Ectodermal cell (in vitro differentiated cells): ENCODE results near the gene SMYD3.

Experiments used
- H3K27ac ChIP-seq: 2 replicates; pipeline ENCODE4 v1.7.0; 2013; ENCODE audit warnings: mild to moderate bottlenecking, low read depth, low read length; ENCODE audit not compliant: insufficient read depth, poor library complexity, severe bottlenecking
- H3K27me3 ChIP-seq: 2 replicates; pipeline ENCODE4 v1.7.0; 2013; ENCODE audit warnings: mild to moderate bottlenecking, low read length; ENCODE audit not compliant: insufficient read depth, control insufficient read depth, poor library complexity, severe bottlenecking
- H3K36me3 ChIP-seq: one replicate; pipeline ENCODE4 v1.7.0; 2013; ENCODE audit warnings: low read length; ENCODE audit not compliant: control insufficient read depth, insufficient read depth
- H3K4me1 ChIP-seq: one replicate; pipeline ENCODE4 v1.7.0; 2013; ENCODE audit warnings: low read length; ENCODE audit not compliant: control insufficient read depth, insufficient read depth
- H3K4me3 ChIP-seq: 2 replicates; pipeline ENCODE4 v1.7.0; 2013; ENCODE audit warnings: low read depth, low read length, control low read depth; ENCODE audit not compliant: insufficient read depth
- H3K9me3 ChIP-seq: 2 replicates; pipeline ENCODE4 v1.7.0; 2013; ENCODE audit warnings: mild to moderate bottlenecking, low read length, moderate library complexity; ENCODE audit not compliant: control insufficient read depth
- WGBS, 2 experiments: methylation state at CpG; one replicate each; pipeline ENCODE4 v1.1.7; 2013; ENCODE audit warnings: missing lambda C conversion rate in 2 of 2; 5-methylcytosine and 5-hydroxymethylcytosine counted together

The SMYD3 gene

DNA sequence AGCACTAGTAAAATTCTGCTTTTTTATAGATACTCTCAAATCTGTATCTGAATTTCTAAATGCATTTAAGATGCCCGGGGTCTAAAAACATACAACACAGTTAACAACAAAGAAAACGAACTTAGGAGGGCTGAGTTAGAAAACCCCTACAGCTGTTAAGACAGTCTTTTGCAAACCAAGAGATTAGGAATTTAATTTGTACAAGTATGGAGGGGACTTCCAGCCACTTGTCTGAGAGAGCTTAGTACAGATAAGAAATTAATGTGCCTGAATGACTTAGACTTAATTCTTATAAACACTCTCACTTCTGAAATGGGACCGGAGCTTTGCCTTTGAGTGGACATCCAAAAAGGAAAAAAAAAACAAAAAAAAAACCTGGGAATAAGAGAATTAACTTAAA lies 61.6 kb downstream of the SMYD3 start:
- Histone ChIP-seq H3K9me3 (no peaks in the 10 kb centered on the region), H3K4me3 (no peak overlapping the region), H3K36me3 (no peaks in the 10 kb centered on the region), H3K27me3 (no peaks in the 10 kb centered on the region), H3K4me1 (no peaks in the 10 kb centered on the region), H3K27ac (no peak overlapping the region)
- 95% methylated on average over 3 of the region's 3 CpGs; no CpG with 5 or more reads in 1 of the 2 experiments for WGBS, 2 experiments

DNA sequence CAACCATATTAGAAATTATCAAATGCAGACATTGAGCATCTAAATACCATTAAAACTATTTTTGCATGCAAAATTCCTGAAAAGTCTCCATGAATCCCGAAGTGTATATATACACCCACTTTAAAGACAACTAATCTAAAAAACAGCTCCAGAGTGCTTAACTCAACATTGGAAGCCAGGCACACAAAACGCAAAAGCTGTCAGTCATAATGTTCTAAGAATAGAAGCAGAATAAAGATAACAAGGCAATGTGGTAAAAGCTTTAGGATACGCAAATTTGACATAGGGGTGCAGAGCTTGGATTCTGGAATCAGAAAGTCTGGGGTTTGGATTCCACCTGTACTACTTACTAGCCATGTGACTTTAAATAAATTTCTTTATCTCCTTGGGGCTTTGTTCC lies 62.5 kb downstream of the SMYD3 start:
- Histone ChIP-seq H3K4me1 (no peaks in the 10 kb centered on the region), H3K27ac (no peak overlapping the region), H3K9me3 (no peaks in the 10 kb centered on the region), H3K4me3 (no peak overlapping the region), H3K27me3 (no peaks in the 10 kb centered on the region), H3K36me3 (no peaks in the 10 kb centered on the region)
- WGBS, 2 experiments: 93 to 94% methylated on average over 3 of the region's 3 CpGs

DNA sequence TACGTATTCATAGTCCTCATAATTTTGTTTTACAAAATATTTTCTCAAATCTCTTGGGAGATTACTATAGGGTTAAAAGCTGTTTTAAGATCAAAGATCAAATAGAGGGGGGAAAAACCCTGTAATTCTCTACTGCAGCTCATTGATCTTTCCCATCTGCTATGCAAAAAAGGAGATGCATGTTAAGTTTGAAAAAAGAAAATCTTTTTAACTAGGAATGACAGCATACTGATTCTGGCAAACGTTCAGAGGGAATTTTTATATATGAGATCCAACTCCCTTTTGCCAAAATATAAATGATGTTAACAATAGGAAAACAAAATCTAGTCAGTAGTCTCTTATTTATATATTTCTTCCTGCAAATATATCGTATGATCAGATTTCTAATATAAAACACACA lies 69.1 kb downstream of the SMYD3 start:
- WGBS, 2 experiments: 81% methylated on average over 2 of the region's 3 CpGs; no CpG with 5 or more reads in 1 of the 2 experiments
- Histone ChIP-seq H3K27me3 (no peaks in the 10 kb centered on the region), H3K4me3 (no peak overlapping the region)

DNA sequence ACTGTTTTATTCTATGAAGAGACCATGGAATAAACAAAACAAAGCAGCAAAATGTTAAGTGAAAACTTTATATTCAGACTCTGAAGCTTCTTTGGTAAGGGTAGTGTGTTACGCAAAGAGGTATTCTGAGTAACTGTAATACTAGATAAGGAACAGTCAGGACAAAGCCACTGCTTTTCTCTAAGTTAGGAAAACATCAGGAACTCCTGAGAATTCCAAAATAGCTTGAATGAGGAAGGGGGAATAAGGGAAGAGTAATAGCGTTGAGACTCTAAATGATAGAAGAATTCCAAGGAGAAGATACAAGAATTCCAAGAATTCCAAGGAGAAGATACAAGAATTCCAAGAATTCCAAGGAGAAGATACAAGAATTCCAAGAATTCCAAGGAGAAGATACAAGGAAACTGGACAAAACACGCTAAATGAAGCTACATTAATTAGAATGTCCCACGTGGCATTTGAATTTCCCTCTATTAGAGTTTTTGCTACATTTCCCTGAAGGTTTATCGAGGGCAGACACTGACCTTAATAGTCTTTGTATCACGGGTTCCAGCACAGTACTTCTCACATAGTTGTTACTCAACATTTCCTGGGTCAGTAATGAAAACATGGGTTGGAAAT lies 71.5 kb downstream of the SMYD3 start:
- H3K4me1 ChIP-seq: no peaks in the 10 kb centered on the region
- H3K36me3 ChIP-seq: no peaks in the 10 kb centered on the region
- H3K4me3 ChIP-seq: no peak overlapping the region
- no peaks in the 10 kb centered on the region for H3K27me3 ChIP-seq
- WGBS, 2 experiments: 70 to 71% methylated on average over 6 of the region's 6 CpGs
- no peaks in the 10 kb centered on the region for H3K9me3 ChIP-seq
- H3K27ac ChIP-seq: no peak overlapping the region

More for the DNA sequence above, 69.1 kb downstream of the SMYD3 start:
- H3K9me3 ChIP-seq: no peaks in the 10 kb centered on the region
- no peaks in the 10 kb centered on the region for H3K36me3 ChIP-seq
- no peaks in the 10 kb centered on the region for H3K4me1 ChIP-seq
- H3K27ac ChIP-seq: no peak overlapping the region

DNA sequence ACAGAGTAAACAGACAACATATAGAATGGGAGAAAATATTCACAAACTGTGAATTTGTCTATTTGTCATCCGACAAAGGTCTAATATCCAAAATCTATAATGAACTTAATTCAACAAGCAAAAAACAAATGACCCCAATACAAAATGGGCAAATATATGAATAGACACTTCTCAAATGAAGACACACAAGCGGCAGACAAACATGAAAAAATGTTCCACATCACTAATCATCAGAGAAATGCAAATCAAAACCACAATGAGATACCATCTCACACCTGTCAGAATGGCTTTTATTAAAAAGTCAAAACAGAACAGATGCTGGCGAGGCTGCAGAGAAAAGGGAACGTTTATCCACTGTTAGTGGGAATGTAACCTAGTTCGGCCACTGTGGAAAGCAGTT lies 72.7 kb downstream of the SMYD3 start:
- H3K27ac ChIP-seq: no peak overlapping the region
- H3K4me3 ChIP-seq: no peak overlapping the region
- no peaks in the 10 kb centered on the region for H3K36me3 ChIP-seq
- H3K27me3 ChIP-seq: no peaks in the 10 kb centered on the region
- 92 to 97% methylated on average over 5 of the region's 5 CpGs for WGBS, 2 experiments
- no peaks in the 10 kb centered on the region for H3K4me1 ChIP-seq
- no peaks in the 10 kb centered on the region for H3K9me3 ChIP-seq

DNA sequence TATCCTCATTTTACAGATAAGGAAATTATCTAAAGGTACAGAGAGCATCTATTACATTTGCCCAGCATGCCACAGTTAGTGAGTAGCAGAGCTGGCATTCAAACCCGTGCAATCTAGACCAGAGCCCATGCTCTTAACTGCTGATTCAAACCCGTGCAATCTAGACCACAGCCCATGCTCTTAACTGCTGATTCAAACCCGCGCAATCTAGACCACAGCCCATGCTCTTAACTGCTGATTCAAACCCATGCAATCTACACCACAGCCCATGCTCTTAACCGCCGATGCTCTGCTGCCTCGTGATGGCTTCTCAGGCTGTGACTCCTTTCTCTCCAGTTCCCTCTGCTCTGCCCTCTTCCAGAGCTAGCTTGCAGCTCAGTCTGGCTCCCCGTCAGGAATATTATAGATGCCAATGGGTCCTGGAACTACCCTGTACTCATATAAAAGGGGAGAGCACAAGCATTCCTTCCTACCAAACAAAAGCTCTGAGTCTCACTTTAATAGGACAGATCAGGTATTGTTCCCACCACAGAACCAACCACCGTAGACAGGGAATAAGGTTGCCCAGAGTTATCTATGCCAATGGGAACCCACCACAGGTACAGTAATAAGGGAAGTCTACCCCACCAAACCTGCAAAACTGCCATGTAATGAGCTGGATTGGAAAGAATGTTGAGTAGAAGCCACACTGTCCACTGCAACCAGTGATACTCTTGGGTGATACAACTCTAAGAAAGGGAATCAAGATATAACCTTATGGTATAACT lies 78.4 kb downstream of the SMYD3 start:
- Histone ChIP-seq H3K4me1 (no peaks in the 10 kb centered on the region), H3K27ac (no peak overlapping the region), H3K4me3 (no peak overlapping the region), H3K27me3 (no peaks in the 10 kb centered on the region), H3K36me3 (no peaks in the 10 kb centered on the region), H3K9me3 (no peaks in the 10 kb centered on the region)
- 84 to 88% methylated on average over 8 of the region's 9 CpGs for WGBS, 2 experiments

DNA sequence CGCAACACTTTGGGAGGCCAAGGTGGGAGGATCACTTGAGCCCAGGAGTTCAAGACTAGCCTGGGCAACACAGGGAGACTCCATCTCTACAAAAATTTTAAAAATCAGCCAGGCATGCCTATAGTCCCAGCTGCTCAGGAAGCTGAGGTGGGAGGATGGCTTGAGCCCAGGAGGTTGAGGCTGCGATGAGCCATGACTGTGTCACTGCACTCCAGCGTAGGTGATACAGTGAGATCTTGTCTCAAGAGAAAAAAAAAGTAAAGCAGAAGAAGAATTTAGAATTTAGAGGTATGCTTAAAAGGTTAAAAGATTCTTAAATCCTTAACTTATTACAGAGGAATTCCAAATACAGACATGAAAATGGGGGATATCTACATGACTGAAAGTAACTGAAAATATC lies 79.5 kb downstream of the SMYD3 start:
- H3K9me3 ChIP-seq: no peaks in the 10 kb centered on the region
- no peaks in the 10 kb centered on the region for H3K36me3 ChIP-seq
- no peaks in the 10 kb centered on the region for H3K4me1 ChIP-seq
- H3K27ac ChIP-seq: no peak overlapping the region
- H3K27me3 ChIP-seq: no peaks in the 10 kb centered on the region
- WGBS, 2 experiments: 91 to 96% methylated on average over 3 of the region's 3 CpGs
- no peak overlapping the region for H3K4me3 ChIP-seq

DNA sequence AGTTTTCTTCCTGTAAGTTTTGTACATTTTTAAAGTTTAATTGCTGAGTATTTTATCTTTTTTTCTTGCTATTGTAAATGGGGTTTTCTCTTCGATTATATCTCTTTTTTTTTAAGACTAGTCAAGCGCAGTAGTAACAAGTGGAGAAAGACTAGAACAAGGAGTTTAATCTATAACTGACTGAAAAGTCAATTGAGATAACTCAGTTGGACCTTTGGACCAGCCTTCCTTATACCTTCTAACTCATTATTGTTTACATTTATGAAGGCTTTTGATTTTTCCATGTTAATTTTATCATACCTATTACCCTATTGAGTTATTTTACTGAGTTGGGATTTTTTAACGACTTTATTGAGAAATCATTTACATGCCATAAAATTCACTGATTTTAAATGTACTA lies 81.2 kb downstream of the SMYD3 start:
- no peaks in the 10 kb centered on the region for H3K9me3 ChIP-seq
- H3K4me1 ChIP-seq: no peaks in the 10 kb centered on the region
- H3K27ac ChIP-seq: no peak overlapping the region
- no peaks in the 10 kb centered on the region for H3K27me3 ChIP-seq
- 95 to 100% methylated on average over 1 to 2 of the region's 3 CpGs for WGBS, 2 experiments
- H3K4me3 ChIP-seq: no peak overlapping the region
- no peaks in the 10 kb centered on the region for H3K36me3 ChIP-seq

DNA sequence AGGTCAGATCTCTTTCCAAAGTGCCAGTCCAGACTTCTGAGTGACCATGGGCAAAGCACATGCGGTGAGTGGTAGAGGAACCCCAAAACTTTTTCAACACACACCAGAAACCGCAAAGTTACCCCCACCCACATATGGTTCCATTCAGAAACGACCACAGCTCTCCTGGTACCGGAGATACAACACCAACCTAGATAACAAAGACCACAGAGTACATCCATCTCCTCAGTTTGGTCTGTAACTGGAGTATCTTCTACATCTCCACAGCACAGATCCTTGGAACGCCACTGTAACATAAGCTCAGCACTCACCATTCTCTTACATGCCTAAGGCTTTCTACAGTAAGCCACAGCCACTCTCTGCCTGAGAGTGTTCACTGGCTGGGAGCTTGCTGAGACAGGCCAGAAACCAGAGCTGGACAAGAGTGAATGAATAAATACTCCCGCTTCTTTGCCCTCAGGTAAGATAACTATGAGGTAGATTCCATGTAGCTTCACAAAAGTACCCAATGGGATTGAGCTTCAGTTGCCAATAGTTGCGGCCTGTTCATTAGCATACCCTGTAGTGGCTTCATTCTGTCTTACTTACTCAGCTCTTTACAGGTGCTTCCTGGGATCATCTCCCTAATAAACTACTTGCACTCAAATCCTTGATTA lies 81.8 kb downstream of the SMYD3 start:
- 92% methylated on average over 7 of the region's 7 CpGs for WGBS, 2 experiments
- no peaks in the 10 kb centered on the region for H3K9me3 ChIP-seq

DNA sequence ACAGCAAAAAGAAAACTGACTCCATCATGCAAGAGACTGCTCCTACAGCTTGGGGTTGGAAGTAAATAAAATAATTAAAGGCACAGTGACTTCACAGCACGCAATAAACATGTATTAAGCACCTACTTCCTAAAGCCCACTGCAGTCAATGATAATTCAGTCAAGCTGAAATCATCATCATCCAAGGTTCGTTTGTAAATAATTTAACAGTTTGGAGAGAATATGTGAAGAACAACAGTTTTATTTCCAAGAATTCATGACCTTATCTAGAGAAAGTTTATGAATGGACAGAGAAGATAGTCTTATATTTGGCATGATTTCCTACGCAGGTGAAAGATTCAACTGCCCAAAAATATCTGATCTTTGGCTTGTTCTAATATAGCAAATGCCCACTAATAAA lies 86.8 kb downstream of the SMYD3 start:
- 83 to 93% methylated on average over 2 of the region's 3 CpGs for WGBS, 2 experiments
- H3K27me3 ChIP-seq: no peaks in the 10 kb centered on the region
- no peak overlapping the region for H3K27ac ChIP-seq
- H3K36me3 ChIP-seq: no peaks in the 10 kb centered on the region
- no peak overlapping the region for H3K4me3 ChIP-seq
- H3K4me1 ChIP-seq: no peaks in the 10 kb centered on the region
- no peaks in the 10 kb centered on the region for H3K9me3 ChIP-seq

More for the DNA sequence above, 81.8 kb downstream of the SMYD3 start:
- no peak overlapping the region for H3K27ac ChIP-seq
- no peaks in the 10 kb centered on the region for H3K4me1 ChIP-seq
- H3K4me3 ChIP-seq: no peak overlapping the region
- no peaks in the 10 kb centered on the region for H3K27me3 ChIP-seq
- H3K36me3 ChIP-seq: no peaks in the 10 kb centered on the region
